SK-N-SH (cell line): ENCODE results near the gene ARPC5L. TPM values are rescaled to one million over a fixed set of nuclear protein-coding genes. Genes with fewer than 3 reads are reported as not detected.
A peak's percentile ranks its signal among the peaks of the same experiment; 100 is the strongest.
"Not testable (repeated sequence)": the region's sequence is repeated elsewhere in the genome, so short reads cannot be mapped to it uniquely, and the experiment has no call there.

Experiments used
- CTCF ChIA-PET: fragments of 300-600, 350-600 bp; formaldehyde crosslinking; extraction: SDS; loops from one replicate; lab custom pipeline; 2021; lab: Yijun Ruan, JAX
- POLR2A ChIA-PET: fragments of 350-600 bp; sonication (Branson Sonifier 250); formaldehyde crosslinking; extraction: SDS; loops from one replicate; lab custom pipeline; 2020; ENCODE audit warnings: antibody characterized with exemption, inconsistent platforms; lab: Yijun Ruan, JAX
- DNase-seq: peaks from one replicate; pipeline ENCODE4 v3.0.0; 2012
- H2AFZ ChIP-seq: fragments of 200-600 bp; sonication (generic); 2 replicates; pipeline ENCODE4 v1.8.1; 2016; ENCODE audit warnings: antibody characterized with exemption, mild to moderate bottlenecking, low read depth
- H3F3A ChIP-seq: fragments of 200-600 bp; sonication (generic); replicated peaks from 2 replicates; pipeline ENCODE3; 2016; ENCODE audit warnings: antibody characterized with exemption, mild to moderate bottlenecking; ENCODE audit not compliant: insufficient read depth
- H3K27ac ChIP-seq, 2 experiments: fragments of 200-500 bp in 1 of 2; fragments of 200-600 bp in 1 of 2; sonication (Bioruptor generic) in 1 of 2; sonication (generic), shearing (Covaris generic) in 1 of 2; 2 replicates each; pipeline versions ENCODE4 v1.5.1 to v1.6.1; 2014 to 2016; ENCODE audit warnings: low read depth in 2 of 2, inconsistent platforms in 1 of 2, low read length in 1 of 2, mild to moderate bottlenecking in 1 of 2, mixed read lengths in 1 of 2
- H3K27me3 ChIP-seq: fragments of 200-600 bp; sonication (generic), shearing (Covaris generic); 2 replicates; pipeline ENCODE4 v1.6.1; 2016; ENCODE audit warnings: mixed run types; ENCODE audit not compliant: insufficient read depth
- H3K36me3 ChIP-seq, 2 experiments: fragments of 200-500 bp in 1 of 2; fragments of 200-600 bp in 1 of 2; sonication (Bioruptor generic) in 1 of 2; sonication (generic) in 1 of 2; replicated peaks in 1 of 2; 2 replicates each; pipeline versions ENCODE3 to v1.5.1; 2014 to 2016; ENCODE audit warnings: low read length in 1 of 2, mild to moderate bottlenecking in 1 of 2; ENCODE audit not compliant: insufficient read depth in 2 of 2, control insufficient read depth in 1 of 2
- H3K4me1 ChIP-seq, 2 experiments: fragments of 200-500 bp in 1 of 2; fragments of 200-600 bp in 1 of 2; sonication (Bioruptor generic) in 1 of 2; sonication (generic), shearing (Covaris generic) in 1 of 2; 2 replicates each; pipeline versions ENCODE4 v1.5.1 to v1.6.1; 2014 to 2016; ENCODE audit warnings: low read depth in 1 of 2, low read length in 1 of 2, mixed run types in 1 of 2; ENCODE audit not compliant: insufficient read depth in 2 of 2, control insufficient read depth in 1 of 2
- H3K4me2 ChIP-seq: fragments of 200-600 bp; sonication (generic), shearing (Covaris generic); 2 replicates; pipeline ENCODE4 v1.6.1; 2017; ENCODE audit warnings: mixed run types
- H3K4me3 ChIP-seq, 2 experiments: fragments of 200-500 bp in 1 of 2; fragments of 200-600 bp in 1 of 2; sonication (Bioruptor generic) in 1 of 2; sonication (generic), shearing (Covaris generic) in 1 of 2; 2 replicates each; pipeline versions ENCODE4 v1.5.1 to v1.8.1; 2014 to 2016; ENCODE audit warnings: low read depth in 2 of 2, inconsistent platforms in 1 of 2, low read length in 1 of 2, mild to moderate bottlenecking in 1 of 2, mixed read lengths in 1 of 2, moderate library complexity in 1 of 2
- H3K79me2 ChIP-seq: fragments of 200-600 bp; sonication (generic); 2 replicates; pipeline ENCODE4 v1.8.1; 2017; ENCODE audit warnings: mild to moderate bottlenecking; ENCODE audit not compliant: insufficient read depth
- H3K9ac ChIP-seq: fragments of 200-600 bp; sonication (generic); 2 replicates; pipeline ENCODE4 v1.6.1; 2017; ENCODE audit warnings: mixed run types
- H3K9me2 ChIP-seq: fragments of 200-600 bp; sonication (generic); 2 replicates; pipeline ENCODE4 v1.6.1; 2017; ENCODE audit warnings: mixed run types
- H3K9me3 ChIP-seq: fragments of 200-600 bp; sonication (generic); 2 replicates; pipeline ENCODE4 v1.6.1; 2017; ENCODE audit warnings: mixed run types, mild to moderate bottlenecking, moderate library complexity
- H4K20me1 ChIP-seq: fragments of 200-600 bp; sonication (generic); 2 replicates; pipeline ENCODE4 v1.6.1; 2017; ENCODE audit warnings: mild to moderate bottlenecking, mixed run types; ENCODE audit not compliant: insufficient read depth
- CHD2 ChIP-seq: fragments of 150-350 bp; IDR thresholded peaks from 2 replicates; pipeline ENCODE4 v1.6.1; 2018; ENCODE audit warnings: low read length; ENCODE audit not compliant: partially characterized antibody
- EP300 ChIP-seq, 2 experiments: IDR thresholded peaks; 2 replicates each; pipeline versions ENCODE4 v1.4.0 to v1.6.1; 2012; ENCODE audit warnings: borderline replicate concordance in 1 of 2, low read depth in 1 of 2, low read length in 1 of 2
- FOXM1 ChIP-seq: IDR thresholded peaks from 2 replicates; pipeline ENCODE4 v1.4.0; 2012; ENCODE audit warnings: low read depth, mild to moderate bottlenecking
- GABPA ChIP-seq: IDR thresholded peaks from 2 replicates; pipeline ENCODE4 v1.4.0; 2012; ENCODE audit warnings: low read depth, mild to moderate bottlenecking
- JUND ChIP-seq: IDR thresholded peaks from 2 replicates; pipeline ENCODE4 v1.4.0; 2012
- NFIC ChIP-seq: IDR thresholded peaks from 2 replicates; pipeline ENCODE4 v1.4.0; 2012; ENCODE audit warnings: borderline replicate concordance
- NRF1 ChIP-seq: IDR thresholded peaks from 2 replicates; pipeline ENCODE4 v1.6.1; 2012; ENCODE audit warnings: low read depth, mild to moderate bottlenecking, low read length
- POLR2AphosphoS5 ChIP-seq: IDR thresholded peaks from 2 replicates; pipeline ENCODE4 v1.6.1; 2012; ENCODE audit warnings: low read depth, low read length
- REST ChIP-seq: IDR thresholded peaks from 2 replicates; pipeline ENCODE4 v1.6.1; 2012; ENCODE audit warnings: mild to moderate bottlenecking, low read depth, low read length, moderate library complexity
- RXRA ChIP-seq: IDR thresholded peaks from 2 replicates; pipeline ENCODE4 v1.4.0; 2012; ENCODE audit warnings: low read depth, mild to moderate bottlenecking, borderline replicate concordance
- ZBTB33 ChIP-seq: IDR thresholded peaks from 2 replicates; pipeline ENCODE4 v1.4.0; 2012; ENCODE audit warnings: low read depth, borderline replicate concordance
- WGBS: methylation state at CpG from one replicate; pipeline ENCODE4 v1.1.6; 2017; ENCODE audit warnings: low lambda C conversion rate; 5-methylcytosine and 5-hydroxymethylcytosine counted together
- polyA plus RNA-seq, 3 experiments: library from polyadenylated mRNA; depleted of rRNA; stranded (reverse); fragments of >200 nt; gene quantifications; 2 replicates each; pipeline ENCODE4 v1.2.3, GENCODE V29; 2012
- TF ChIP-seq, protein P1 (sequence below): IDR thresholded peaks from 2 replicates; pipeline ENCODE4; 2012

The ARPC5L gene
- polyA plus RNA-seq, 1 of the 3 experiments (the other 2 are of a cell fraction), result 73.1 TPM

DNA sequence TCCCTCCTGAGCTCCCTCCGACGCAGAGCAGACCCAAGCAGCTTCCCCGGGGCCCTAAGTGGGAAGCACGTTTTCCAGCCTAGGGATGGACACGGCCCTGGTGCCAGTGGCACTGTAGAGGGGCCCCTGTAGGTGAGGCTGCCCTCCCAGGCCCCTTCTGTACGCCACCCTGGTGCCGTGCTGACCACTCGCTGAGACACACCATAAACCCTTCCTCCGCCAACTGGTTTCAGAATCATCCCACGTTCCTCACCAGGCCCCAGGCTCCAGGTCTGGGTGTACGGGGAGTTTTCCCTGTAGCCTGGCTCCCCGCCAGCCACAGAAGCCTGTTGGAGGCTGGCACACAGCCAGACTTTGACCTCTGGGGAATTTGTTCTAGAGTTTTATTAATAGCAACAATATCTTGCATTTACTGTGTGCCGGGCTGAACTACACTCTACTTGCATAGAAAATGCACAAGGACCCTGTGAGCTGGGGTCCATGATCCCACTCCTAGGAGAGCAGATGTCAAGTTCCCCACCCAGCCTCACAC, 26.8 kb upstream of the ARPC5L start (continued):
- TF ChIP-seq EP300 (IDR thresholded peaks at IDR 0.05; ENCODE audit: borderline replicate concordance in 1 of 2, low read depth in 1 of 2, low read length in 1 of 2) (peak in 1 of 2 experiments; percentile 38; a peak in 1 of 4 replicates), JUND (no peak), POLR2AphosphoS5 (peak; percentile 23; the same call in 1 of the 2 replicates), ZBTB33 (no peak), GABPA (no peak), NFIC (peak; percentile 98), REST (no peak), RXRA (no peak), CHD2 (no peak), FOXM1 (no peak), NRF1 (no peak)
- TF ChIP-seq, protein P1, sequence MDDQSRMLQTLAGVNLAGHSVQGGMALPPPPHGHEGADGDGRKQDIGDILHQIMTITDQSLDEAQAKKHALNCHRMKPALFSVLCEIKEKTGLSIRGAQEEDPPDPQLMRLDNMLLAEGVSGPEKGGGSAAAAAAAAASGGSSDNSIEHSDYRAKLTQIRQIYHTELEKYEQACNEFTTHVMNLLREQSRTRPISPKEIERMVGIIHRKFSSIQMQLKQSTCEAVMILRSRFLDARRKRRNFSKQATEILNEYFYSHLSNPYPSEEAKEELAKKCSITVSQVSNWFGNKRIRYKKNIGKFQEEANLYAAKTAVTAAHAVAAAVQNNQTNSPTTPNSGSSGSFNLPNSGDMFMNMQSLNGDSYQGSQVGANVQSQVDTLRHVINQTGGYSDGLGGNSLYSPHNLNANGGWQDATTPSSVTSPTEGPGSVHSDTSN, result 0 out of 2 replicates have a peak, but pooled peaks have one; percentile 8

DNA sequence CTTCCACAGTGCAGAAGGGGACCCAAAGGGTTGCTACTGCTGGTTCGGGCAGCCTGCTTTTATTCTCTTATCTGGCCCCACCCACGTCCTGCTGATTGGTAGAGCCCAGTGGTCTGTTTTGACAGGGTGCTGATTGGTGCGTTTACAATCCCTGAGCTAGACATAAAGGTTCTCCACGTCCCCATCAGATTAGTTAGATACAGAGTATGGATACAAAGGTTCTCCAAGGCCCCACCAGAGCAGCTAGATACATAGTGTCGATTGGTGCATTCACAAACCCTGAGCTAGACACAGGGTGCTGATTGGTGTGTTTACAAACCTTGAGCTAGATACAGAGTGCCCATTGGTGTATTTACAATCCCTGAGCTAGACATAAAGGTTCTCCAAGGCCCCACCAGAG, 23.8 kb upstream of the ARPC5L start:
- H3K4me2 ChIP-seq, DNase-seq, H3K36me3 ChIP-seq, H3K9ac ChIP-seq, H3K27me3 ChIP-seq, H3K27ac ChIP-seq, H2AFZ ChIP-seq, H3K9me3 ChIP-seq, H4K20me1 ChIP-seq, H3K79me2 ChIP-seq, H3K9me2 ChIP-seq, H3K4me3 ChIP-seq, POLR2A ChIA-PET: not testable (repeated sequence)
- peaks cover 15% of the 10 kb centered on the region for H3F3A ChIP-seq
- CTCF ChIA-PET, result interaction anchor here (1.1 to 33.6 kb wide), 3 partner anchors 15 to 62 kb away, joined by 3 to 1436 read pairs (median 353); partner anchors contain the start of genes NR6A1, OLFML2A and WDR38
- 89% methylated on average over 5 of the region's 5 CpGs for WGBS
- H3K4me1 ChIP-seq, result peaks cover 14 to 17% of the 10 kb centered on the region in 2 experiments; a peak in 3 of 4 replicates

GRCh38 chr9:124838567-124839275, 23.2 kb upstream of the ARPC5L start:
- DNase-seq, H2AFZ ChIP-seq, H3K9ac ChIP-seq, H3K4me2 ChIP-seq, H3K79me2 ChIP-seq, H3K36me3 ChIP-seq, H3K9me2 ChIP-seq, H3K4me3 ChIP-seq, H4K20me1 ChIP-seq, POLR2A ChIA-PET, H3K9me3 ChIP-seq, H3K27me3 ChIP-seq, H3K27ac ChIP-seq: not testable (repeated sequence)
- peaks cover 14 to 16% of the 10 kb centered on the region in 2 experiments; a peak in 3 of 4 replicates for H3K4me1 ChIP-seq
- H3F3A ChIP-seq, result peaks cover 13% of the 10 kb centered on the region
- CTCF ChIA-PET, result interaction anchor here (1.1 to 33.6 kb wide), 5 partner anchors 9 to 63 kb away, joined by 3 to 1436 read pairs (median 18); partner anchors contain the start of genes NR6A1, OLFML2A and WDR38
- 95% methylated on average over 19 of the region's 52 CpGs for whole genome bisulfite sequencing
